MM.1S (cell line): Measurements from ENCODE around the gene DPM2.

Experiments used
- DNase-seq: peaks from one replicate; pipeline ENCODE4 v3.0.0-alpha.2; 2015
- H2AFZ ChIP-seq: fragments of 300-600 bp; sonication (generic); 2 replicates; pipeline ENCODE4 v1.6.0; 2016; ENCODE audit warnings: antibody characterized with exemption, low read length
- H3F3A ChIP-seq: fragments of 300-600 bp; sonication (generic); 2 replicates; pipeline ENCODE4 v1.6.1; 2016; ENCODE audit warnings: mild to moderate bottlenecking, antibody characterized with exemption, low read length, moderate library complexity, mixed read lengths; ENCODE audit not compliant: insufficient read depth
- H3K27ac ChIP-seq: fragments of 300-600 bp; sonication (generic); 2 replicates; pipeline ENCODE4 v1.5.1; 2016; ENCODE audit warnings: mild to moderate bottlenecking, low read length
- H3K27me3 ChIP-seq: fragments of 300-600 bp; sonication (generic); replicated peaks from 2 replicates; pipeline ENCODE4 v1.6.0; 2016; ENCODE audit warnings: low read length; ENCODE audit not compliant: insufficient read depth
- H3K36me3 ChIP-seq: fragments of 300-600 bp; sonication (generic); replicated peaks from 2 replicates; pipeline ENCODE4 v1.6.1; 2016; ENCODE audit warnings: mild to moderate bottlenecking, low read length, mixed read lengths; ENCODE audit not compliant: insufficient read depth
- H3K4me1 ChIP-seq: fragments of 300-600 bp; sonication (generic); 2 replicates; pipeline ENCODE4 v1.6.1; 2016; ENCODE audit warnings: low read length, mixed read lengths
- H3K4me2 ChIP-seq: fragments of 300-600 bp; sonication (generic); 2 replicates; pipeline ENCODE4 v1.6.0; 2016; ENCODE audit warnings: low read depth, low read length
- H3K4me3 ChIP-seq: fragments of 300-600 bp; sonication (generic); 2 replicates; pipeline ENCODE4 v1.5.1; 2016; ENCODE audit warnings: low read length, mixed read lengths
- H3K79me2 ChIP-seq: fragments of 300-600 bp; sonication (generic); 2 replicates; pipeline ENCODE4 v1.6.1; 2016; ENCODE audit warnings: mixed run types, low read length, mixed read lengths
- H3K9ac ChIP-seq: fragments of 300-600 bp; sonication (generic); 2 replicates; pipeline ENCODE4 v1.6.1; 2016; ENCODE audit warnings: low read length, mixed read lengths
- H3K9me2 ChIP-seq: fragments of 300-600 bp; sonication (generic); replicated peaks from 2 replicates; pipeline ENCODE4 v1.6.1; 2016; ENCODE audit warnings: mild to moderate bottlenecking, low read length, mixed read lengths; ENCODE audit not compliant: insufficient read depth
- H3K9me3 ChIP-seq: fragments of 300-600 bp; sonication (generic); replicated peaks from 2 replicates; pipeline ENCODE4 v1.6.1; 2016; ENCODE audit warnings: mild to moderate bottlenecking, low read length, mixed read lengths; ENCODE audit not compliant: insufficient read depth
- H4K20me1 ChIP-seq: fragments of 300-600 bp; sonication (generic); 2 replicates; pipeline ENCODE4 v1.6.1; 2016; ENCODE audit warnings: mild to moderate bottlenecking, low read length, moderate library complexity, mixed read lengths; ENCODE audit not compliant: insufficient read depth
- EZH2 ChIP-seq: fragments of 300-600 bp; sonication (generic); optimal IDR thresholded peaks from 2 replicates; pipeline ENCODE3; 2017; ENCODE audit warnings: low read depth, mild to moderate bottlenecking, antibody characterized with exemption, low read length, mixed read lengths
- EZH2phosphoT487 ChIP-seq: fragments of 300-600 bp; sonication (generic); IDR thresholded peaks from 2 replicates; pipeline ENCODE4 v1.6.1; 2018; ENCODE audit warnings: antibody characterized with exemption, low read length
- TF ChIP-seq, protein P1 (sequence below): fragments of 300-600 bp; sonication (generic); IDR thresholded peaks from 2 replicates; pipeline ENCODE4 v1.5.1; 2016; ENCODE audit warnings: antibody characterized with exemption, low read length, mixed read lengths

DPM2 gene

DNA sequence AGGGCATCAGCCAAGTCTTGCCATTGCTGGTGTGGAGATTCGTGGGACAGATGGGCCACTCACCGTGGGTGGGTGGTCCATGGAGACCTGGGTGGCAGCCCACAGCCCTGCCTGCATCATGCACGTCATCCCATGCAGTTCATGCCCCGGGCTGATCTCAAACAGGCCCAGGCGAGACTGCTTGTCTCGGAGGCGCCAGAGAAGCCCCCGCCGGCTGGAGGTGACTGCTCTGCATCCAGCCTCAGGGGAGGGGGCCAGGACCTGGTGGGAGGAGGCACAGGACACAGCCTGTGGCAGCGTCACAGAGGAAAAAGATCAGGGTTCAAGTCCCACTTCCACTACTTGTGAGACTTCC, 8.1 kb downstream of the DPM2 start:
- Histone ChIP-seq H3F3A (peaks cover 52% of the 10 kb centered on the region), H3K27me3 (no peaks in the 10 kb centered on the region), H3K9ac (peak overlapping the region; percentile 51; the same call in 1 of the 2 replicates), H2AFZ (no peak overlapping the region), H3K4me2 (peak overlapping the region; percentile 96), H3K9me2 (no peaks in the 10 kb centered on the region), H3K9me3 (no peaks in the 10 kb centered on the region), H4K20me1 (no peaks in the 10 kb centered on the region), H3K79me2 (peaks cover 5% of the 10 kb centered on the region; the same call in 1 of the 2 replicates), H3K36me3 (no peaks in the 10 kb centered on the region), H3K27ac (peak overlapping the region; percentile 62; the same call in 1 of the 2 replicates), H3K4me3 (no peak overlapping the region), H3K4me1 (peaks cover 36% of the 10 kb centered on the region)
- DNase-seq: no peak
- TF ChIP-seq EZH2: no peak
- TF ChIP-seq EZH2phosphoT487: no peak
- TF ChIP-seq, protein P1, sequence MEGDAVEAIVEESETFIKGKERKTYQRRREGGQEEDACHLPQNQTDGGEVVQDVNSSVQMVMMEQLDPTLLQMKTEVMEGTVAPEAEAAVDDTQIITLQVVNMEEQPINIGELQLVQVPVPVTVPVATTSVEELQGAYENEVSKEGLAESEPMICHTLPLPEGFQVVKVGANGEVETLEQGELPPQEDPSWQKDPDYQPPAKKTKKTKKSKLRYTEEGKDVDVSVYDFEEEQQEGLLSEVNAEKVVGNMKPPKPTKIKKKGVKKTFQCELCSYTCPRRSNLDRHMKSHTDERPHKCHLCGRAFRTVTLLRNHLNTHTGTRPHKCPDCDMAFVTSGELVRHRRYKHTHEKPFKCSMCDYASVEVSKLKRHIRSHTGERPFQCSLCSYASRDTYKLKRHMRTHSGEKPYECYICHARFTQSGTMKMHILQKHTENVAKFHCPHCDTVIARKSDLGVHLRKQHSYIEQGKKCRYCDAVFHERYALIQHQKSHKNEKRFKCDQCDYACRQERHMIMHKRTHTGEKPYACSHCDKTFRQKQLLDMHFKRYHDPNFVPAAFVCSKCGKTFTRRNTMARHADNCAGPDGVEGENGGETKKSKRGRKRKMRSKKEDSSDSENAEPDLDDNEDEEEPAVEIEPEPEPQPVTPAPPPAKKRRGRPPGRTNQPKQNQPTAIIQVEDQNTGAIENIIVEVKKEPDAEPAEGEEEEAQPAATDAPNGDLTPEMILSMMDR: no peak

GRCh38 chr9:127928676-127929624, 8.7 kb downstream of the DPM2 start:
- H3K27ac ChIP-seq: peak overlapping the region; percentile 62; the same call in 1 of the 2 replicates
- peak; percentile 74 for DNase-seq
- H3K4me2 ChIP-seq: peak overlapping the region; percentile 96
- H3K9me2 ChIP-seq: no peaks in the 10 kb centered on the region
- H3K4me1 ChIP-seq: peaks cover 36% of the 10 kb centered on the region
- H3K27me3 ChIP-seq: no peaks in the 10 kb centered on the region
- H3K79me2 ChIP-seq: no peaks in the 10 kb centered on the region
- TF ChIP-seq EZH2phosphoT487: no peak
- TF ChIP-seq, protein P1: no peak
- no peak for TF ChIP-seq EZH2
- peaks cover 52% of the 10 kb centered on the region for H3F3A ChIP-seq
- H4K20me1 ChIP-seq: no peaks in the 10 kb centered on the region
- peak overlapping the region; percentile 51; the same call in 1 of the 2 replicates for H3K9ac ChIP-seq
- peak overlapping the region; percentile 55 for H3K4me3 ChIP-seq
- H3K36me3 ChIP-seq: no peaks in the 10 kb centered on the region
- no peak overlapping the region for H2AFZ ChIP-seq
- H3K9me3 ChIP-seq: no peaks in the 10 kb centered on the region

DNA sequence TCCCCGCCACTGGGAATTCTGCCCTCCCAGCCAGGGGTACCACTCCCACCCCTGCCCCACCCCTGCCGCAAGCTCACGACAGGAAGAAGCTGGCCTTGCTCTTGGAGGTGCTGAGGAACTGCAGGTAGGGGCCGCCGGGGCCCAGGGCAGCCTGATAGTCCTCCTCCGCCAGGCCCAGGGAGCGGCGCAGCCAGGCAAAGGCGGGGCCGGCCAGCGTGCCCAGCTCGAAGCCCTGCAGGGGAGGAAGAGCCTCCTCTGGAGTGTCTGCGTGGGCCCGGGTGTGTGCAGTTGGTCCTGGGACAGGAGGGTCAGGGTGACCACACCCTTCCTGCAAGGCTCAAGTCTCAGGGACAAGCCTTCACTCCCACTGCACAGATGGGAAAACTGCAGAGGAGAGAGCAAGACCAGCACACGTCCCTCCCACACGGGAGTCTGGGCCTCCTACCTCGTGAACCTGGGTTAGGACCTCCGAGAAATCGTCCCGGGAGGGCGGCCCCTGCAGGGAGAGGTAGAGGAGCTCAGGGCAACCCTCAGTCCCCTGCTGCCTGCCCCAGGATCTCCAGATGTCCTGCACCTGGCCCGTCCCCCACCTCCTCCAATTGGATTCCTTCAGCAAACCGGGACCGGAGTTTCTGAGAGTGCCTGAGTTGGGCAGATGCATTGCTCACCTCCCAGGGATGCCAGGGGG, 9.5 kb downstream of the DPM2 start:
- no peak for TF ChIP-seq EZH2
- TF ChIP-seq EZH2phosphoT487: no peak
- H3K27ac ChIP-seq: peak overlapping the region; percentile 62; the same call in 1 of the 2 replicates
- H3K27me3 ChIP-seq: no peaks in the 10 kb centered on the region
- peaks cover 52% of the 10 kb centered on the region for H3F3A ChIP-seq
- H3K4me1 ChIP-seq: peaks cover 36% of the 10 kb centered on the region
- peak overlapping the region; percentile 55 for H3K4me3 ChIP-seq
- no peaks in the 10 kb centered on the region for H3K79me2 ChIP-seq
- no peaks in the 10 kb centered on the region for H4K20me1 ChIP-seq
- no peak for DNase-seq
- H3K9me3 ChIP-seq: no peaks in the 10 kb centered on the region
- H3K9me2 ChIP-seq: no peaks in the 10 kb centered on the region
- peak overlapping the region; percentile 43; the same call in 1 of the 2 replicates for H2AFZ ChIP-seq
- peak overlapping the region; percentile 51; the same call in 1 of the 2 replicates for H3K9ac ChIP-seq
- no peaks in the 10 kb centered on the region for H3K36me3 ChIP-seq
- peak overlapping the region; percentile 96 for H3K4me2 ChIP-seq
